Stimulated activated CD4-positive, alpha-beta T cell treated with anti-CD3 and anti-CD28 coated beads, Interleukin-4, amount 100 ng/mL, for 48 hours (primary cell): ENCODE data around the gene PHTF2.

Experiments
- DNase-seq, 2 donors: peaks; one replicate each; pipeline ENCODE4 v3.0.0-alpha.2; 2020; ENCODE audit warnings: low read depth in 2 of 2

Gene PHTF2

GRCh38 chr7:77931841-77932240 lies 133.3 kb downstream of the PHTF2 start:
- no peak for DNase-seq

DNA sequence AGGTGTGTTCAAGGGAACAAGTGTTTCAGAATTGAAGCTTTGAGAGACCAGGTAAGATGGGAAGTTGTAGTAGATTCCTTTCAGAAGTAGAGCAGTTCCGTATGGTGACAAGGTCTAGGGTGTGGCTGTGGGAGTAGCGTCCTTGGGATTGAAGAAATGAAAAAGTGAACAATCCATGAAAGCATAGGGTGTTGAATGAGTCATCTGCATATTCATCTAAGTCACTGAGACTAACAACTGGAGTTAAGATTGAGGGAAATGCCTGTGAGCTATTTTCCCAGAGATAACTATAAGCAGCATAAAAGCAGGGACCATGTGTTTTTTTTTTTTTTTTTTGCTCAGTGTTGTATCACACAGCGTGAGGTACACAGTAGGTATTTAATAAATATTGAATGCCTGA lies 134.8 kb downstream of the PHTF2 start:
- DNase-seq: no peak

- DNase-seq: no peak
Measured at GRCh38 chr7:77935652-77936348, 137.2 kb downstream of the PHTF2 start.

- DNase-seq: no peak
Measured at GRCh38 chr7:77940647-77941046, 142.1 kb downstream of the PHTF2 start.

- DNase-seq: no peak
Measured at GRCh38 chr7:77942431-77942830, 143.9 kb downstream of the PHTF2 start.

DNA sequence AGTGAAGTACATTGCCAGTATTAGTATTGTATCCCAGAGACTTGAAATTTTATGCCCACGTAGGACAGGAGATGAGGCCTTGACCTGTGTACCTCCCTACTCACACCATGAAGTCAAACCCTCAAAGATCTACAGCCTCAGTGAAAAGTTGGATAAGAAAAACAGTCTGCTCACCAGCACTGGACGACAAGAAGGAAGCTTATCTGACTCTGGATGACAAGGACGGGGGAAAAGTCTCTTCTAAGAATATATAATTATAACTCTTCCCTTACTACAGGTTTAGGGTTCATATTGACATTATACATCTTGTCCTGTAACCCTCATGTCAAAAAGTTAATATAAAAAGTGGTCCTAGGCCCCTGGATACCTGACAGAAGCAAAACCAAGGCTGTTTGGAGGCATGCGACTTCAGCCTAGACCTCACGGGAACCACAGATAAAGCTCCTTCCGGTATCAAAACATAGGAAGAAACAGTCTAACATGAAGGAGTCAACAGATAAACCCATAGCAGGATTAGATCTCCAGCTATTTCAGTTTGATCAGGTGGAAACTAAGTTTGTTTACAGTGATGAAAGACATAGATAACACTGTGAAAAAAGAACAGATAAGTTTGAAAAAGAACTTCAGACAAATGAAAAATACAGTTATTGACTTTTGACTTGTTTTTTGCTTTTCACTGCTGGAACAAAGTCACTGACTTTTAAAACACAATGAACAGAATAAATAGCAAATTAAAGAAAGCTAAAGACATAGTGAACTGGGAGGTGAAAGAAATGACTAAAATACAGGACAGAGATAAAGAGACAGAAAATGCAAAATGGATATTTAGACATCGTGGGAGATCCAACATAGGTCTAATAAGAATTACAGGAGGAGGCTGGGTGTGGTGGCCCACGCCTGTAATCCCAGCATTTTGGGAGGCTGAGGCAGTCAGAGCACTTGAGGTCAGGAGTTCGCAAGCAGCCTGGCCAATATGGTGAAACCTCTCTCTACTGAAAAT lies 145.9 kb downstream of the PHTF2 start:
- no peak for DNase-seq

DNA sequence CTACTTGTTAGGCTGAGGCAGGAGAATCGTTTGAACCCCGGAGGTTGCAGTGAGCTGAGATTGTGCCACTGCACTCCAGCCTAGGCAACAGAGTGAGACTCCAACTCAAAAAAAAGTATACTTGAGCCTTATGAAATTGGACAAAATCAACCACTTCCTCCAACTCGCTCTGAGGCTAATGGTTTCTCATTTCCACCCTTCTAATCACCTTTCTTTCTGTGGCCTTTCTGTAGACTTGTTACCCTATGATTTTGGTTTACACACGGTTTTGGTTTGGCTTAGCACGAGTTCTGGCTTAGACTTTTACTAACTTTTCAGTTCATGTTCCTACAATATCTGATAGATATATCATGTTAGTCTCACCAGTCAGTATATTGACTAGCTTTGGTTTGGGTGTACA lies 152.0 kb downstream of the PHTF2 start:
- no peak for DNase-seq

GRCh38 chr7:77954773-77955555 lies 156.4 kb downstream of the PHTF2 start:
- DNase-seq: no peak

- no peak for DNase-seq
Measured at GRCh38 chr7:77958436-77958835, 159.9 kb downstream of the PHTF2 start.

DNA sequence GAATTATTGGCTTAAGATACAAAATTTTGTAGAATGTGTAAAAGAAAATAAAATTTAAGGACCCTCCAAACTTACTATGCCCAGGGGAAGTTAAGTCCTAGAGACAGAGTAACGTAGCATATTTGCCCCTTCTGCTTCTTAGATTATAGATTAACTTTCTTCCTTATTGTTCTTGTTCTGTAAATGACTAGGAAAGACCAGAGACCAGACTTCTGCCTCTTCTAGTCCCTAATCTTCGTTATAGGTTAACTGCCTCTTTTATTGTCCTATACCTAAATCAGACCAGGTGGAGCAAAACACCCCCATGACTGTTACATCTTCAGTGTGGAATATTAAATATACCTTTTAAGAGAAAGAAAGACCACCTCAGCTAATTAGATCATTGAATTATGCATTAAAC lies 160.5 kb downstream of the PHTF2 start:
- no peak for DNase-seq

DNA sequence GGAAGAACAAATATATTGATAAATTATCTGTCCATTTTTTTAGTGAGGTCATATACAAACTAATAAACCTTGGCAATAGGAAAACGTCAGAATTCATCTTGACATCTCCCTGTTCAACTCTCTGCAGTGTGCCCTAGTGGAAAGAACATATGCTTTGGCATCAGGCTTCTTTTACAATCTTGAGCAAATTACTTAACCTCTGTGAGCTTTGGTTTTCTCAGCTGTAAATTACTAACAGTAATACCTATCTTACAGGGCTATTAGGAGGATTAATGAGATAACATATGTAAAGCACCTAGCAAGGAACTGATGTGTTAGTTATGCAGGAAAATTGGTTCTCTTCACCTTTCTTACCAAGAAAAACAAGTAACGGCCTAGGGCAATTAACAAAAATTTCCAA lies 161.8 kb downstream of the PHTF2 start:
- no peak for DNase-seq

DNA sequence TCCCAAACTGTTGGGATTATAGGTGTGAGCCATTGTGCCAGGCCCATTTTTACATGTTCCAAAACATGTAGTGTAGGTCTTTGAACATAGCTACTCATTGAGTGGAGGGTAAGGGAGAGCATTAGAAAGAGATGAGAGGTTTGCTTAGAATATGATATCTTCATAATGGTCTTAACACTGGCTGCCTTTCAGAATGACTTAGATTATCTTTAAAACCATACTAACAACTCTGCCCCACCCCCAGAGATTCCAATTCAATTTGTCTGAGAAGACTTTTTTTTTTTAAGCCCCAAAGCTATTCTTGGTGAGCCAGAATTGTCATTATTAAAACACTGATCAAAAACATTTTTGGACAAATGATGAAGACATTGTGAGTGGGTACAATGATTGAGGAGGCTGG lies 168.9 kb downstream of the PHTF2 start:
- DNase-seq: no peak

GRCh38 chr7:77971726-77972125 lies 173.2 kb downstream of the PHTF2 start:
- DNase-seq: no peak

DNA sequence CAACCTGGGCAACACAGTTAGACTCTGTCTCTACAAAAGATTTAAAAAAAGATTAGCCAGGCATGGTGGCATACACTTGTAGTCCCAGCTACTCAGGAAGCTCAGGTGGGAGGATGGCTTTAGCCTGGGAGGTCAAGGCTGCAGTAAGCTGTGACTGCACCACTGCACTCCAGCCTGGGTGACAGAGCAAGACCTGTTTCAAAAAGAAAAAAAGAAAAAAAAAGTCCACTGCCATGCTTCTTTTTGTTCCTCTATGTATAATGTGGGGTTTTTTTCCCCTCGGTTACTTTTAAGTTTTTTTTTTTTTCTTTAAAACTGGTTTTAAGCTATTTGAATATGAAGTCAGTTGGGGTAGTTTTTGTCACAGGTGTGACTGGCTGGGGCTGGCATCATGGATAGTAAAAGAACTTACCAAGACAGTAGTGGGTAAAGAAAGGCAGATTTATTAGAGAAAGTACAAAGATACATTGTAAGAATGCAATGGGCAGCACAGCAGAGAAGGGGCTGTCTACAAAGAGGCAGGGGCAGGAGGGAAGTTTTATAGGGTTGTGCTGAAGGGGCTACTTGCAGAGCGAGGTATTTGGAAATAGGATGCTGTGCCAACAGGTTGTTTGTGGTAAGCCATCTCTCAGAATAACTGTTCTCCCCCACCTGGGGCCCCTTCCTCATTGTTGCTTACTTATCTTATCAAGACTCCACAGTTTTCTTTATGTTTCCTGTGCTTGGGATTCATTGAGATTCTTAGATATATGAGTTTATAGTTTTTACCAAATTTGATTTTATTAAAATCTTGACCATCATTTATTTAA lies 177.3 kb downstream of the PHTF2 start:
- DNase-seq: no peak

DNA sequence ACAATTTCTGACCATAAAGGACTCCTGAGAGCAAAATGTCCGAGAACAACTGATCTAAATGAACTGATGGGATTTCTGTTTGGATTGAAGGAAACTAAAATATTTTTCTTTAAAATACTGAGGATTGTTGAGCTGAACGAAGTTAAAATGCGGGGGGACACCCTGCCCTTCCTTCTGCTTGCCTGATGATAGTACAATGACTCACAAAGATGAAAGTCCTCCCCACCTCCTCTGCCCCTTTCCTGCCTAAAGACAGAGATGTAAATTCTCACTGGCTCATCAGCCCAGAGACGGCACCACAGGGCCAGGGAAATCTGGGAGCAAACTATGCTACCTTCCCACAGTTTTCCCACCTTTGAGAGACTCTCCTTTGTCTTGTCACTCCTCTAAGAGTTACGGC lies 180.6 kb downstream of the PHTF2 start:
- no peak for DNase-seq

DNA sequence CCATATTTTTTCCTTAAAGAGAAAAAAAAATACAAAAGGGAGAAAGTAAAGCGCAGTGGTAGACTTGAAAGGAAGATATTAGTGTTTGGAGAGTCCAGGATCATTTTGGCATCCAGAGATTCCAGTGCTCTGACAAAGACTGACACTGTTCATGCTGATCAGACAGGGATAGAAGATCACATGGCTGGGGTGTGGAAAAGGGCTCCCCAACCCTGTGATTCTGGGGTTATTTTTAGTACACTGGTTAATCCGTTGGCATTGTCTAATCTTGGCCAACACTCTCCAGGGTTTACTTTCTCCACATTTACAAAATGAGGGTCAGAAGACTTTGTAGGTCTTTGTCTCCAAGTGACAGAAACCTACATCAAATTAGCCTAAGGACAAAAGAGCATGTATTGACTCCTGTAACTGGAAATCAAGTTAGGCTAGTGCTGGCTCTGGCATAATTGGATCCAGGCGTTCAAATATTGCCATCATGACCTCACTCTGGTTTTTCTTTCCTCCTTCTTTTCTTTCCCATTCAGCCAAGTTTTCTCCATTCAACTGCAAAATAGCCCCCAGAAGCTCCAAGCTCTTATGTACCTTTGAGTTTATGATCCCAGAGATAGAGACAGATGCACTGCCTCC lies 181.6 kb downstream of the PHTF2 start:
- DNase-seq: no peak

GRCh38 chr7:77982926-77983550 lies 184.5 kb downstream of the PHTF2 start:
- DNase-seq: peak in 1 of 2 donors; percentile 6

DNA sequence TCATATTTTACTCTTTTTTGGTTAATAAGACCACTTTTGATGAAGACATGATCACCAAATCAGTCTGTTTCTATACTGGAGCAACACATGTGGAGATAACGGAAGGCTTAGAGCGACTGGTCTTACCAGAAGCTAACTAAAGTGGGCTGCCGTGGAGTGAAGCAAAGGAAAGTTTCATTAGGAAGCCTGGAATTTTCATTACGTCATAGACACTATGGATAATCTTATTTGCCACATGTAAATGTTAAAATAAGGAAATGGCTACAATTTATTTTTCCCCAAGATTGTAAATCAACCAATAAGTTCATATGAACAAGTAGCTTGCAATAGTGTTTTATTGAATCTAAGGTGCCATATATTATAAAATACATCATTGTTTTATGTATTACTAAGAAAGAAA lies 185.4 kb downstream of the PHTF2 start:
- no peak for DNase-seq

DNA sequence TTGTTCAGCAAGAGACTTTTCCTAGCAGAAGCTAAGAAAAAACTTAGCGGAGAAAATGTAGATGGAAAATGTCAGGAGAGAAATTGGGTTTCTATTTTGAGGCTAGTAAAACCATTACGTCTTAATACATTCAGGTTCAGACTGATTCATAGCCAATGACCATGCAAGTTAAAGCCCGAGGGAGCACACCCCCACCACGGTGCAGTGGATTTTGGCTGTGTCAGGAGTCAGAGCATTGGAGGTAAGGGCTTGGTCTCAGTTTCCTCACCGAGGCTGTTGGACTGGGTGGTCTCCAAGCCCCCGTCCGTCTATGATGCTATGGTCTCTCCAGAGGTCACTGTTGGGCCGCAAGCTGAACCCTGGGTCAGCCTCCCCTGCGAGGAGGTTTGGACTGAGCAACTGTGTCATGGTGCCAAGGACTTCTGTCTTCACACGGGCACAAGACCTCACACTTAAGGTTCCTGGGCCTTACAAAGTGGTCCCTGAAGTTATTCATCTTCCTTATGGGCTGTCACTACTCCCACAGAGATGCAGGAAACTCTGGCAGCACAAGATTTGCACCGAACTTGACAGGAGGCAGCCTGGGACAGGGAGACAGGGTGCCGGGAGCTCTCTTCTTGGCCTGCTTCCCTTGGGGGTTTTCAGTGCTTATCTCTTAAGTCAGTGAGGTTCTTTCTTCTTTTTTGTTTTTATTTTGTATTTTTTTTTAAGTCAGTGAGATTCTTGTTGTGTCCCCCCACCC lies 186.8 kb downstream of the PHTF2 start:
- no peak for DNase-seq

GRCh38 chr7:77985974-77986339 lies 187.4 kb downstream of the PHTF2 start:
- no peak for DNase-seq
